ENCODE results near the gene GUCD1. TPM values are rescaled to one million over a fixed set of nuclear protein-coding genes. Genes with fewer than 3 reads are reported as not detected.
"Not testable (repeated sequence)": the region's sequence is repeated elsewhere in the genome, so short reads cannot be mapped to it uniquely, and the experiment has no call there.

The GUCD1 gene
- total RNA-seq, 1 experiment from 2014 or later, result 48.7 TPM

DNA sequence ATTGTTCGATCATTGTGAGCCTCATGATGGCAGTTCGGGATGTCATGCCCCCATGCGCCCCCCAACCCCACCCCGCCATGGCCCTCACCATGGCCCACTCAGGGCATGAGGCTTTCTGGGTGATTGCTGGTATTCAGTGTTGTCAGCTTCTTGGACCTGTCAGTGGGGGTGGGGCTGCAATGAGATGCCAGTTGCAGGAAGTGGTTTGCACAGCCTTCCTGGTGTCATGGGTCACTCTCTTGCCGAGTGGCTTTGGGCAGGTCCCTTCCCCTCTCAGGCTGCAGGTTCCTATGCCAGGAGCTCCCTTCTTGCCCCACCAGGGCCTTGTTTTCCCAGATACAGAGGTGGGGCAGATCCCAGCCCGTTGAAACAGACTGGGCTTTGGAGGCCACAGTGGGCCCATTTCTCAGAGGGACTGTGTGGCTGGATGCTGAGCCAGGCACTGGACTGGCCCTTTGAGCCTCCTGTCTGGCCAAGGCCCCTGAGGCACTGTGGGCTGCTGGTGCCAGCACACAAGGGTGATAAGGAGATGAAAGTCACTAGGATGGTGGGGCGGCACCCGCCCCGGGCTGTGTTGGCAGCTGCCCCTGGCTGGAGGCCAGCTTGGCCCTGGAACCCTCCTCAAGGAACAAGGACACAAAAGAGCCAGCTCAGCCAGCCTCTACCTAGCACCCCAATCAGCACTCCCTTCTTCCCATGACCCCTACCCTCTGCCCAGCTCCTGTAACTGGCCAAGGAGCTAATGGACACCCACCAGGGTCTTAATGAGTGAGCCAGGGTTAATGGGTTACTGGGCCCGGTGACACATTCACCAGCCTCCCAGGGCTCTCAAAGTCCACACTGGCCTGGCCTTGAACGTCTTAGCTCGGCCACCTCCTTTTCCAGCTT lies 46.5 kb upstream of the GUCD1 start:
- Histone ChIP-seq H3K9me2 (ENCODE audit: insufficient read depth) (no peaks in the 10 kb centered on the region), H3K4me2 (ENCODE audit: low read length) (peak overlapping the region; percentile 61), H2AFZ (ENCODE audit: low read depth, low read length, poor library complexity, severe bottlenecking) (no peak overlapping the region), H3K36me3 (ENCODE audit: control insufficient read depth in 1 of 2, insufficient read depth in 2 of 2, low read length in 2 of 2) (no peaks in the 10 kb centered on the region), H3K4me3 (replicated peaks in 1 of 2; ENCODE audit: low read depth in 1 of 2, low read length in 2 of 2) (no peak overlapping the region), H3K27me3 (ENCODE audit: insufficient read depth, low read length) (no peaks in the 10 kb centered on the region), H3K4me1 (ENCODE audit: control insufficient read depth in 1 of 2, insufficient read depth in 2 of 2, low read length in 2 of 2) (peaks cover 28 to 40% of the 10 kb centered on the region in 2 experiments), H3K9ac (ENCODE audit: low read length) (0 out of 2 replicates have a peak overlapping the region, but pooled peaks have one; percentile 14), H3K27ac (ENCODE audit: low read depth, low read length) (no peak overlapping the region; the same call in 1 of the 2 replicates), H3K79me2 (ENCODE audit: insufficient read depth, low read length) (no peaks in the 10 kb centered on the region), H3K9me3 (ENCODE audit: control insufficient read depth in 1 of 2, insufficient read depth in 1 of 2, low read depth in 1 of 2, low read length in 2 of 2) (no peaks in the 10 kb centered on the region), H4K20me1 (ENCODE audit: insufficient read depth) (no peaks in the 10 kb centered on the region)
- RAD21 ChIA-PET (ENCODE audit: low non-redundant PET in 1 of 2, low total read pairs in 2 of 2, uncharacterized antibody in 2 of 2, unreplicated experiment in 2 of 2), result no interaction called here
- CTCF ChIA-PET, result no interaction called here
- DNase-seq (ENCODE audit: low read depth, low spot score) (no peak), ATAC-seq (peak; percentile 37; the same call in 1 of the 2 replicates)
- TF ChIP-seq CEBPB (IDR thresholded peaks at IDR 0.05; ENCODE audit: low read depth), result no peak
- peak; percentile 87 for TF ChIP-seq TCF7L2 (IDR thresholded peaks at IDR 0.05; ENCODE audit: borderline replicate concordance, extremely low read depth, insufficient read depth, insufficient read length)
- no TSS peak for BruUV-seq (replicated peaks)
- intact Hi-C loops (cut with micrococcal nuclease), result no loop called here
- POLR2A ChIA-PET, result no interaction called here

DNA sequence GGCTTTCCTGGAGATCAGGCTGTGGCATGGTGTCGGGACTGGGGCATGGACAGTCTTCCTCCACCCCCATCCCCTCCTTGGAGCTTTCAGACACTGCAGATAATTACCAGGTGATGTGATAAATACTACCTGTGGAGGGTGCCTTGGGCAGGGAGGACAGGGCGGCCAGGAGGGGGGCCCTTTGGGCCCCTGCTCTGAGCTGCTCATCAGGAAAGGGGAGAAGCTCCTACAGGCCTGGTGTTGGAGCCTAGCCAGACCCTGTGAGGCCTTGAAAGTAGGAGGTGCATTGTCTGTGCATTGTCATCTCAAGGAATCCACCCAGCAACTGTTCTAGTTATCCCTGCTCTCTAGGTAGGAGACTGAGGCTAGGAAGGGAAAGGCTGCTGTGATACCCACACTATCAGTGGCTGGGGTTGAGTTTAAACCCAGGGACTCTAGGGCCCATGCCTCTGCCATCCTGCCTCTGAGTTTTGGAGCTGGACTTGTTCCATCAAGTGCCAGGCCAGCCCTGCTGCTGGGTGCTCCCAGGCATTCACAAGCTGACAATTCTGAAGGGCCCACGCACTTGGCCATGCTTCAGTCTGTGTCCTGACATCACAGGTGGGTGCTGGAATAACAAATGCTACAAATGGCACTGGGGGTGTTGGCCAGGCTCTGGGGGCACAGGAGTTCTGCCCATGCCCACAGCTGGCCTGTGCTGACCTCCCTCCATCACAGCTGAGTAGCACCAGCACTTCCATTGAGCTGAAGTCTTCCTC lies 45.2 kb upstream of the GUCD1 start:
- H3K4me2 ChIP-seq (ENCODE audit: low read length); H3K36me3 ChIP-seq (ENCODE audit: control insufficient read depth in 1 of 2, insufficient read depth in 2 of 2, low read length in 2 of 2); CTCF ChIA-PET; H4K20me1 ChIP-seq (ENCODE audit: insufficient read depth); H3K27ac ChIP-seq (ENCODE audit: low read depth, low read length); H3K79me2 ChIP-seq (ENCODE audit: insufficient read depth, low read length); DNase-seq (ENCODE audit: low read depth, low spot score); H3K27me3 ChIP-seq (ENCODE audit: insufficient read depth, low read length); H3K4me3 ChIP-seq (replicated peaks in 1 of 2; ENCODE audit: low read depth in 1 of 2, low read length in 2 of 2); BruUV-seq (replicated peaks); RAD21 ChIA-PET (ENCODE audit: low non-redundant PET in 1 of 2, low total read pairs in 2 of 2, uncharacterized antibody in 2 of 2, unreplicated experiment in 2 of 2); POLR2A ChIA-PET; ATAC-seq; H3K9me3 ChIP-seq (ENCODE audit: control insufficient read depth in 1 of 2, insufficient read depth in 1 of 2, low read depth in 1 of 2, low read length in 2 of 2); H3K9ac ChIP-seq (ENCODE audit: low read length); H2AFZ ChIP-seq (ENCODE audit: low read depth, low read length, poor library complexity, severe bottlenecking); H3K9me2 ChIP-seq (ENCODE audit: insufficient read depth); intact Hi-C loops (cut with micrococcal nuclease): not testable (repeated sequence)
- H3K4me1 ChIP-seq (ENCODE audit: control insufficient read depth in 1 of 2, insufficient read depth in 2 of 2, low read length in 2 of 2), result peaks cover 28 to 40% of the 10 kb centered on the region in 2 experiments
